Activated T-cell treated with anti-CD3 and anti-CD28 coated beads for 24 hours (primary cell): ENCODE data around the gene LRRTM4.
"Not testable (repeated sequence)": the region's sequence is repeated elsewhere in the genome, so short reads cannot be mapped to it uniquely, and the experiment has no call there.

Experiments used
- DNase-seq: peaks from one replicate; pipeline ENCODE4 v3.0.0-alpha.2; 2020; ENCODE audit warnings: low read depth

LRRTM4 gene

DNA sequence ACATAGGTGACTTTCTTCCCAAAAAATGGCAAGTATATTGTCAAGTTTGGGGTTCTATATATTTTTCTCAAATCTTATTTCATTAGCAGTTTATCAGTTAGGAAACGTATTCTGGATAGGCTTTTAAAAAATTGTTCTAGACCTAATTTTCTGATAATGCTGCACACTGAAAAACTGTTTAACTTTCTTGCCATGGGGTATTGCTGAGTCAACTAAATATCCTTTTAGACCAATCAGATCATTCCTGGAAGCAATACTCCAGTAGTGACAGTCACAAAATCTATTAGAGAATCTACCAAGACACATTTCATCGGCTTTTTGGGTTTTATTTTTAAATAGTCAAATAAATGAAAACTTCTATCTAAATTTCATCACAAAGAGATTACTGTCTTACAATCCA, 440.6 kb downstream of the LRRTM4 start:
- DNase-seq: no peak

- no peak for DNase-seq
These were observed 457.9 kb downstream of the LRRTM4 start for GRCh38 chr2:77064324-77064723.

- DNase-seq: no peak
These were observed 467.2 kb downstream of the LRRTM4 start for GRCh38 chr2:77054938-77055337.

DNA sequence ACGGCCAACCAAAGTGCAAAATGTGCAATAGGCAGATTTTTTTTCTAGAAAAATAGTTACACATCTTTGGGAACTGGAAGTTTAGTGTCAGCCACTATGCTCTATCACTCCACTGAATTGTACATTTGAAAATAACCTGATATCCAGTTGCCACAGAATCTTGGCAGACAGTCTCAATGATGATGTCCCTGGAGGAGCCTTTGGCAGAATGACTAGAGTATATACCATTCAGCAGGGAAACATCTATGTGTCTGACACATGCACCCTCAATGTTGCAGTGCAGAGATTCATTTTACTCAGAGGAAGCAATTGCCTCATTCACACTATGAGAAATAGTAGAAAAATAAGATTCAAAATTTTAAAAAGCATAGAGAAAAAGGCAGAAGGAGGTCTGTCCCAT, 475.8 kb downstream of the LRRTM4 start:
- DNase-seq: no peak

DNA sequence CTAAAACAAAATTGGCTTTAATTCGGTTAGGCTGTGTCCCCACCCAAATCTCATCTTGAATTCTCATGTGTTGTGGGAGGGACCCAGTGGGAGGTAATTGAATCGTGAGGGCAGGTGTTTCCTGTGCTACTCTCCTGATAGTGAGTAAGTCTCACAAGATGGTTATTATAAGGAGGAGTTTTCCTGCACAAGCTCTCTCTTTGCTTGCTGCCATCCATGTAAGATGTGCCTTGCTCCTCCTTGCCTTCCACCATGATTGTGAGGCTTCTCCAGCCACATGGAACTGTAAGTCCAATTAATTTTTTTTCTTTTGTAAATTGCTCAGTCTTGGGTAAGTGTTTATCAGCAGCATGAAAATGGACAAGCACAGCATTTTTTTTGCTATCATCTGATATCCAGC, 476.7 kb downstream of the LRRTM4 start:
- not testable (repeated sequence) for DNase-seq

DNA sequence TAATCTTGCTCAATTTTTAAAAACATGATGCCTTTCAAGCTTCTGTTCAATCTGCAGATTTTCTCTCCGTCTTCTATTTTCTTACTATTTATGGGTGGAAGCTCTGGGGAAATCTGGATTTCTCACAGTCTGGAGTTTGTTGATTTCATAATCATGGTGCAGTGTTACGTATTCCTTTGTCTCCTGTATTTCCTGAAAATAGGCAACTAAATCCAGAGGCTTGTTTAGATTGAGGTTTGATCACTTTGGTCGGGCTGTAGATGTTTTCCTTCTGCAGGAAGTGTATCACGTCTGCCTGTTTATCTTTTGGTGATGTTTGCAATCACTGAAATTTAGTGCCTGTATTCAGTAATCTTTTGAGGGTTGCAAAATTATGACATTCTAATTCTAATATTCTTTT, 487.7 kb downstream of the LRRTM4 start:
- DNase-seq: no peak

DNA sequence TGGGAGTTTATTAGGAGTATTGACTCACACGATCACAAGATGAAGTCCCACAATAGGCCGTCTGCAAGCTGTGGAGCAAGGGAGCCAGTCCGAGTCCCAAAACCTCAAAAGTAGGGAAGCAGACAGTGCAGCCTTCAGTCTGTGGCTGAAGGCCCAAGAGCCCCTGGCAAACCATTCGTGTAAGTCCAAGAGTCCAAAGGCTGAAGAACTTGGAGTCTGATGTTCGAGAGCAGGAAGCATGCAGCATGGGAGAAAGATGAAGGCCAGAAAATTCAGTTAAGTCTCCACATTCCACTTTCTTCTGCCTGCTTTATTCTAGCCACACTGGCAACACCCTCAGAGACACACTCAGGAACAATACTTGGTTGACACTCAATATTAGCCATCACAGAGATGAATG, 492.9 kb downstream of the LRRTM4 start:
- not testable (repeated sequence) for DNase-seq

DNA sequence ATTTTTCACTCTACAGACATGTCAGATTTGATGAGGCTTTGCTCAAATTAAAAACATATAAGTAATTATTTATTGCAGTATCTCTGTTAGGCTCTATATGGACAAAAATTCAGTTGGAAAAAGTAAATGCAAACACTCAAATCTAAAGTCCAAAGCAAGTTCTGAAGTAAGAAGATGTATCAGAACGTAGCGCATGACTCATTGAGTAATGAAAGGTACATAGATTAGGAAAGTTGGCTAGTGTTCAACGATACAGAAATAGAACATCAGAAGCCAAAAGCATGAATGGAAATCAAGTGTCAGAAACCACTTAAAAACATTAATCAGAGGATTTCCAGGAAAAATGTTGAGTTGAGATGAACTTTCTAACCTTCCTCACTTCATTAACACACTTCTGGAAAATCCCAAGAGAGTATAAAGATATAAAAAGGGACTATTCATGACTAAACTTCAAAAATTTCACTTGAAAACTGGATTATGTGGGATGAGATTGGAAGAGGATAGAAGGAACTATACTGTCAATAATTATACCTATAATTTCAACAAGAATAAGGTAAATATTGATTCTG, 494.1 kb downstream of the LRRTM4 start:
- no peak for DNase-seq

DNA sequence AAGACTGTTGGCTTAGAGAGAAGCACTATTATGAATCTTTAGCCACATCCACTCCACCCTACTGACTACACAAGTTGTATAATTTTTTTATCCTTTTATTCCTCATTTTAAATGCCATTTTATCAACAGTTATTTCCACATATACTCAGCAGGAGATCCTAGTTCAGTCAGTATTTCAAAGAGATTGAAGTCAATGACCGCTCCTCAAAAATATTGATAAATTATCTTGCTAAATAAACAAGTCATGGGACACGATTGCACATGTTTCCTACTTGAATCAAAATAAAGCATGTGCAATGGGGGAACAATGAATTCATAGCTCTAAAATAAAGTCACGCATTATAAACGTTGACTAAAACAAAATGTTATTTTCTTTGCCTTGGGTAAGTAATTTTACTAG, 496.5 kb downstream of the LRRTM4 start:
- no peak for DNase-seq

DNA sequence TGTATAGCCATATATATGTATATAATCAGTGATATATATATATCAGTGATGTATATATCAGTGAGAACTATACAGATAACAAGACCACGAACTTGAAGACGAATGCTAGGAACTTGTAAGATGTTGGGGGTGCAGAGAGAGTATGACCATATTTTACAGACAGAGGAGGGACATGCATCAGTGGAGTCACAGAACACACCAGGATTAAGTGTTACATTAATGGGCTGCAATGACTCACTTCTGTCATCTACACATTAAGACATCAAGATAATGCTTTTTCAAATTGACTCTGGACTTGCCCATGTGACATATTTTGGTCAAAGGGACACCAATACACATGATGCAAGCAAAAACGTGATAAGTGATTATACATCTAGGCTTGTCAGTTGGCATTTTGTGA, 501.0 kb downstream of the LRRTM4 start:
- no peak for DNase-seq

GRCh38 chr2:77018219-77018618, 504.0 kb downstream of the LRRTM4 start:
- DNase-seq: no peak

DNA sequence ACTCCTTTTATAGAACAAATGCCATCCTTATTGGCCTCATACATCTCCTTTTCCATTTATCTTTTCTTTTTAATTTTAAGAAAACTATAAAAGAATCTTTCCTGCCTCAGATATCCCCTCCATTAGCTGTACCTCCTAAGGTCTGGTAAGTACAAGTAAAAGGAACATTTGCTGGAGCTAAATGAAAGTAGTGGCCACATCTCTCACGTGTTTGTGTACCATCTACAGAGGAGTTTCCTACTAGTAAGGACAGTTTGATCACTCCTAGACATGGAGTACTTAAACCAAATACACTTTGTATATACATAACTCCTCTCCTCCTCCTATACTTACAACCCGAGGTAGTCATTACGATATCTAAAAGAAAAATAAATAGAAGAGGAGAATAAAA, 504.8 kb downstream of the LRRTM4 start:
- DNase-seq: no peak

GRCh38 chr2:77016443-77017354, 505.5 kb downstream of the LRRTM4 start:
- no peak for DNase-seq

DNA sequence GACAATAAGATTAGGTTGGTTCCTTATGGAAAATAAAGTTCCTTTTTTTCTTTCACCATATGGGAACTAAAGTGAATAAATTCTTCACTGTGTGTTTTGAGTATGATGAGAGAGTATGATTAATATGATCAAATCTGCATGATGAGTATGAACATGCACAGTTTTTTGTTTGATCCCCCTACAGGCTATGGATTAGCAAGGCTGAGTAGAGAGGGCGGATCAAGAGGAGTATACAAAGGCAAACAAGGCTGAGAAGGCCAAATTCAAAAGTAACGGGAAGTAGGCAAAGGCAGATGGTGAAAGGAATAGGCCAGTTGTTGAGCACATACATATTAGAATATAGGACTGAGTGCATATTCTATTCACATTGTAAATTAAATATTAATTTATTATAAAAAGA, 508.2 kb downstream of the LRRTM4 start:
- DNase-seq: no peak

- DNase-seq: no peak
These were observed 508.7 kb downstream of the LRRTM4 start for GRCh38 chr2:77013457-77013856.

GRCh38 chr2:77009307-77009706, 512.9 kb downstream of the LRRTM4 start:
- DNase-seq: no peak

DNA sequence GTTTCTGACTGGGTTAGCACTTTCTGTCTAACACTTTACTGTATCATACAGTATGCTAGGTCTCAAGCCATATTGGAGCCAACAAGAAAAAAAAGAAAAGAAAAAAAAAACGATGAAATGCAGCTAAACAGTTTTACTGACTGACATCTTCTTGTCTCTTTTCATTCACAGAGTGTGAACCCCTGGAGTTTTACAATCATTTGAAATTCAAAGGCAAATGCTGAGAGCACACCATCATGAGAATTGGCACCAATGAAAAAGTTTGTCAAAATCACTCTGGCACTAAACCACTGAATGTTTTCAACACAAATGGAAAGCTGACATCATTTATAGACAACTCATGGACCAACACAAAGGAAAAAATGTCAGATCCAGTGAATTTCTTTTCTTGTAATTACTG, 513.3 kb downstream of the LRRTM4 start:
- DNase-seq: no peak

DNA sequence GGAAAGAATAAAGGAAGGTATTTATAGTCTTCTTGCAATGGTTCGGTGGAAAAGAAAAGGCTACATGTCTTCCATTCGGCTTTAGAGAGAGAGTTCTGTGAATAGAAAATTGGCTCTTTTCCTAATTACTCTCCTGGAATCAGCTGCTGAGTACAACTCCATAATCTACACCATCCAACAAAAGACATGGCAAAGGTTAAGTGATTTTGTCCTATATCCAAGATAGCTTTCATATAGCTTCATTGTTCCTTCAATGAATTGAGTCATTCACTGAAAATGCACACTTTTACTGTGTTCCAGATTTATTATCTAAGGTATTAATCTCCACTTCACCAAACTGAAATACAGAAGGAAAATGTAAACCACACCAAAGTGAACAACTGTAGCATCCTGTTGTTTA, 514.5 kb downstream of the LRRTM4 start:
- DNase-seq: no peak

DNA sequence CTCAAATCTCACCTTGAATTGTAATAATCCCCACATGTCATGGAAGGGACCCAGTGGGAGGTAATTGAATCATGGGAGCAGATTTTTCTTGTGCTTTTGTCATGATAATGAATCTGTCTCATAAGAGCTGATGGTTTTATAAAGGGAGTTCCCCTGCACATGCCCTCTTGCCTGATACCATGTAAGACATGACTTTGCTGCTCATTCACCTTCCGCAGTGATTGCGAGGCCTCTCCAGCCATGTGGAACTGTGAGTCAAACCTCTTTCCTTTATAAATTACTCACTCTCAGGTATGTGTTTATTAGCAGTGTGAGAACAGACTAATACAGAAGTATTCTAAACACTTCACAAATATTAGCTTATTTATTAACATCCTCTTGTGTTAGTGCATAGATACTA, 516.7 kb downstream of the LRRTM4 start:
- no peak for DNase-seq

DNA sequence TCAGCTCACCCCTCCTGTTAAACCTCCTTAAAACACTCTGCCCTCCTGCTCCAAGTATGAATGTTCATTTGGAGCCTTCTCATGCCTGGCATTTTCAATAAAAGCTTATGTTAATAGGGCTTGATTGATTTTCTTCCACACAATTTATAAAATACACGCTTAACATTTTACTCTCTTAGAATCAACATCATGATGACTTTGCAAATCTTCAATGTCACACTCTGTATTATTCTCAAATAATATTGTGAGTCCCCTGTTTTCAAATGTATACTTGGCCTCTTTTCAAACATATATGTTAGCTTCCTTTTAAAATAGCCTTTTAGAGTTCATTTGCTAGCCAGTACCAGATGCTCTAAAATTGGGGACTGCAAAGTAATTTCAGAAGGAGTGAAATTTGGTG, 520.3 kb downstream of the LRRTM4 start:
- DNase-seq: no peak

DNA sequence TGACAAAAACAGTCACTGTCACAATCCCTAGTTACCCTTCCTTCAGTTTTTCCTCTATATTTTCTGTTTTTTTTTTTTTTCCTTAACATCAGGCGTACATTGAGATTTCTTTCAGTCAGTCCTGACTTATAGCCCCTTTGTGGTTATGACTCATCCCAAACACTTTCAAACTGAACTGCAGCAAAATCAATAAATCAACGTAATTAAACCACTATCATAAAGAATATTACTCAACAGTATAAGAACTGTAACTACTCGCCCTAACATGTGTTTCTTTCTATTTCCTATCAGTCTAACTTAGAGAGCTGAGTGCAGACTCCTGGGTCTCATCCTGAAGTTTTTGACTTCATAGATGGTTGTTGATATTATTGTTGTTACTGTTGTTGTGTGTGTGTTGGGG, 523.5 kb downstream of the LRRTM4 start:
- DNase-seq: no peak

- DNase-seq: no peak
These were observed 524.0 kb downstream of the LRRTM4 start for GRCh38 chr2:76998152-76998551.

DNA sequence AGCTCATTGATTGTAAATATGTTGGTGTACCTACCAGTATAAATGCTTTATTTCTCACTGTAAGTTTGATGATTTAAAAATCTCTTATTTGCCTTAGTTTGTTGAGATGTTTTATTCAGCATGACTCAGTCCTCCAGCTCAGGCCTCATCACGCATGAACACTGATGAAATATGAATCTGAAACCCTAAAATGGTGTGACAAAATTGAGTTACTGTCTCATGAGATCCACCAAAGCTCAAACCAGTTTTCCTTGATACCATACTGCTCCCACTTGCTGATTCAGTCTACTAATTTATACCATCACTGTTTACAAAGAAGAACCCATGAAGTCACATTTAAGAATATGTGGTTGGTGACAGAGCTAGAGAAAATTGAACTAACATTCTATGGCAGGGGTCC, 524.9 kb downstream of the LRRTM4 start:
- DNase-seq: no peak
